ENCODE measurements around the gene KRT82. TPM values are rescaled to one million over a fixed set of nuclear protein-coding genes. Genes with fewer than 3 reads are reported as not detected.

Gene KRT82
- total and polyA plus RNA-seq, 12 donors, result not detected

DNA sequence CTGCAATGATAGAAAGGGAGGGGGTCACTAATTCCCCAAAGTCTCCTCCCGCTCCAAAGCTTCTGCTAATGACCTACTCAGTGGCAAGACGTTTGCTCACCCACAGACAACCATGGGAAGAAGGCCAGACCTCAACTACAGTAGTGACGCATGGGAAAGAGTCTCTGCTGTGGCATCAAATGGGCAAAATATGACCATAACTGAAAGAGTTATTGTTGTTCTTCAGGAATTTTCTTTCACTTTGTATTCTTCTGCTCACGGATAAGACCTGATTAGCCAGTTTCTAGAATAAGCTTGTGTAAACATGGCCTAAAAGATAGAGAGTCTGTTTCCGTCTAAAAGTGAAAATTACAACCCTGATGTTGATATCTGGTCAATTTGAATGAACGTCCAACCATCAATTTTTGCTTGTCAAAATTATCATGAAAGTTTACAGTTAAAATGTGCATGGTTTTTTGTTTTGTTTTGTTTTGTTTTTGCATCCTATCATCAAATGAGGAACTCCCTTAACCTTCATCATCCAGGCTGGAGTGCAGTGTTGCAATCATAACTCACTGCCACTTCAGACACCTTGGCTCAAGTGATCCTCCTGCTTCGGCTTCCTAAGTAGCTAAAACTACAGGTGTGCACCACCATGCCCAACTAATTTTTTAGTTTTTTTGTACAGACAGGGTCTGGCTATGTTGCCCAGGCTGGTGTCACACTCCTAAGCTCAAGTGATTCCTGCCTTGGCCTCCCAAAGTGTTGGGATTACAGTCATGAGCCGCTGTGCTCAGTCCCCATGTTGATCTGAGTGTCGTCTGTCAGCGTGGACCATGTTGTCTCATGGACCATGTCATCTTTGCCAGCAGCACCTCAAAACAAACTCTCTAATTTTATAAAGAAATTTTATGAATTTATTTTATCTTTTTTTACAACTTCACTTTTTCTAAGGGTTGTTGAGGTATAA is 38.8 kb upstream of the KRT82 start:
- intact Hi-C loops (cut with DNase I), result no loop called here
- 63 to 72% (median 66%) methylated on average over 10 of the region's 10 CpGs for WGBS, 4 donors
- no peak for DNase-seq

DNA sequence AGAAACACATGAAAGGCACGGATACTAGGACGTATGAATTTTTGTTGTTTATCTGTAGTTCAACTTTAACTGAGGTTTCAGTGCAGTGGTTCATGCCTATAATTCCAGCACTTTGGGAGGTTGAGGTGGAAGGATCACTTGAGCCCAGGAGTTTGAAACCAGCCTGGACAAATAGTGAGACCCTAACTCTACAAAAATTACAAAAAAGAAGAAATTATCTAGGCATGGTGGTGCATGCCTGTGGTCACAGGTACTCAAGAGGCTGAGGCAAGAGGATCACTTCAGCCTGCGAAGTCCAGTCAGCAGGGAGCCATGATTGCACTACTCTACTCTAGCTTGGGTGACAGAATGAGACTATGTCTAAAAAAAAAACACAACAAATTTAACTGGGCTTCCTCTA is 37.8 kb upstream of the KRT82 start:
- DNase-seq, result no peak
- no peak overlapping the region for H3K27ac ChIP-seq
- no peaks in the 10 kb centered on the region for H3K9me3 ChIP-seq (replicated peaks in 1 of 3)
- TF ChIP-seq CTCF (IDR thresholded peaks at IDR 0.05) (no peak), POLR2A (IDR thresholded peaks at IDR 0.05) (no peak)
- H3K36me3 ChIP-seq (replicated peaks in 1 of 2), result no peaks in the 10 kb centered on the region
- no peak overlapping the region for H3K4me3 ChIP-seq
- WGBS, 4 donors, result 73 to 86% (median 83%) methylated on average over 3 of the region's 3 CpGs
- no peaks in the 10 kb centered on the region for H3K27me3 ChIP-seq
- no peaks in the 10 kb centered on the region for H3K4me1 ChIP-seq (replicated peaks in 1 of 2)
- intact Hi-C loops (cut with DNase I), result no loop called here

More for the DNA sequence above, 38.8 kb upstream of the KRT82 start:
- H3K36me3 ChIP-seq (replicated peaks in 1 of 2), result no peaks in the 10 kb centered on the region
- no peak overlapping the region for H3K4me3 ChIP-seq
- no peaks in the 10 kb centered on the region for H3K9me3 ChIP-seq (replicated peaks in 1 of 3)
- H3K27me3 ChIP-seq, result no peaks in the 10 kb centered on the region
- TF ChIP-seq CTCF (IDR thresholded peaks at IDR 0.05) (no peak), POLR2A (IDR thresholded peaks at IDR 0.05) (no peak)
- no peak overlapping the region for H3K27ac ChIP-seq
- H3K4me1 ChIP-seq (replicated peaks in 1 of 2), result no peaks in the 10 kb centered on the region

- H3K27me3 ChIP-seq, result no peaks in the 10 kb centered on the region
- no peaks in the 10 kb centered on the region for H3K36me3 ChIP-seq (replicated peaks in 1 of 2)
- H3K9me3 ChIP-seq (replicated peaks in 1 of 3), result no peaks in the 10 kb centered on the region
- no peak for TF ChIP-seq CTCF (IDR thresholded peaks at IDR 0.05)
- no peak for TF ChIP-seq POLR2A (IDR thresholded peaks at IDR 0.05)
- H3K4me1 ChIP-seq (replicated peaks in 1 of 2), result no peaks in the 10 kb centered on the region
- no peak overlapping the region for H3K4me3 ChIP-seq
- intact Hi-C loops (cut with DNase I), result no loop called here
- DNase-seq, result peak in 1 of 7 donors; percentile 4
- H3K27ac ChIP-seq, result no peak overlapping the region
- 27 to 34% (median 33%) methylated on average over 5 to 6 of the region's 6 CpGs for WGBS, 4 donors
Measured at GRCh38 chr12:52442600-52443061, 36.5 kb upstream of the KRT82 start.

DNA sequence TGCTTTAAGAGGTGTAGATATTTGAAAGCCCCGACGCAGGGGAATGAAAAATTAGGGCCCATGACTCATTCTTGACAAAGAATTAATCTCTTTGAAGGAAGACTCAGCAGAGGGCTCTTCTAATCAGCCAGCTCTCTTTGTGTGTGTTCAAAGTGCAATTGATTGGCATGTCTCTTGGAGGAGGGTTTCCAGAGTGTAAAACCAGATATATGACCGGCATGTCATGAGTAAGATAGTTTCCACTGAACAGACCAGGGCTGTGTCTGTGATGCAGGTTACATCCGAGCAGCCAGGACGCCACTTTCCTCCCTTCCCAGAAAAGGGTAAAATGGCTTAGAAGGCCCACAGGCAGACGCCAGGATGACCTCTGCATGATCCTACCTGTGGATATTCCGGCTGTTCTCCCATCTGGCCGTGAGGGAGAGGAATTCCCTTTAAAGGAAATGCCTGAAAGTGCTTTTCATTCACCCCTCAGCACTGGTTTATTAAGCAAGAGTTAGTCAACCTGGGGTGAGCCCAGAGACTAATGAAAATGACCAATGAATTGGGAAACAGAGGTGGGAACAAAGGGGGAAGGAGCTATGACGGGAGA is 35.3 kb upstream of the KRT82 start:
- Histone ChIP-seq H3K27me3 (no peaks in the 10 kb centered on the region), H3K9me3 (replicated peaks in 1 of 3) (no peaks in the 10 kb centered on the region), H3K27ac (no peak overlapping the region), H3K4me3 (no peak overlapping the region), H3K4me1 (replicated peaks in 1 of 2) (no peaks in the 10 kb centered on the region), H3K36me3 (replicated peaks in 1 of 2) (no peaks in the 10 kb centered on the region)
- intact Hi-C loops (cut with DNase I), result no loop called here
- TF ChIP-seq CTCF (IDR thresholded peaks at IDR 0.05) (no peak), POLR2A (IDR thresholded peaks at IDR 0.05) (no peak)
- 52 to 55% (median 54%) methylated on average over 8 to 9 of the region's 9 CpGs for WGBS, 4 donors
- no peak for DNase-seq

All from adrenal gland (tissue), 12 donors.